ENCODE measurements around the gene LOC128125822.

Gene LOC128125822

GRCh38 chr6:63574554-63574900, 2.2 kb downstream of the LOC128125822 start:
- no peaks in the 10 kb centered on the region for H3K27me3 ChIP-seq (ENCODE audit: insufficient read depth, low read depth, low read length)
- H3F3A ChIP-seq (ENCODE audit: insufficient read depth, low read length, poor library complexity, severe bottlenecking), result peaks cover 6% of the 10 kb centered on the region
- peak overlapping the region; percentile 92 for H3K4me3 ChIP-seq (ENCODE audit: low read length)
- H3K79me2 ChIP-seq (replicated peaks; ENCODE audit: insufficient read depth, low read length), result peaks cover 63% of the 10 kb centered on the region
- H3K36me3 ChIP-seq (ENCODE audit: insufficient read depth, low read length), result peaks cover 17% of the 10 kb centered on the region
- H3K27ac ChIP-seq (ENCODE audit: low read length), result peak overlapping the region; percentile 98
- H2AFZ ChIP-seq (ENCODE audit: low read depth, low read length), result no peak overlapping the region
- H3K9ac ChIP-seq (ENCODE audit: low read length), result peak overlapping the region; percentile 7
- no peaks in the 10 kb centered on the region for H3K9me2 ChIP-seq (ENCODE audit: insufficient read depth, low read length)
- peaks cover 20% of the 10 kb centered on the region for H4K20me1 ChIP-seq (ENCODE audit: insufficient read depth)
- TF ChIP-seq EZH2 (IDR thresholded peaks at IDR 0.05; ENCODE audit: borderline replicate concordance, insufficient read depth, low read length, poor library complexity, severe bottlenecking), result no peak
- TF ChIP-seq TAF1 (IDR thresholded peaks at IDR 0.05; ENCODE audit: low read depth), result no peak
- TF ChIP-seq, protein P1, sequence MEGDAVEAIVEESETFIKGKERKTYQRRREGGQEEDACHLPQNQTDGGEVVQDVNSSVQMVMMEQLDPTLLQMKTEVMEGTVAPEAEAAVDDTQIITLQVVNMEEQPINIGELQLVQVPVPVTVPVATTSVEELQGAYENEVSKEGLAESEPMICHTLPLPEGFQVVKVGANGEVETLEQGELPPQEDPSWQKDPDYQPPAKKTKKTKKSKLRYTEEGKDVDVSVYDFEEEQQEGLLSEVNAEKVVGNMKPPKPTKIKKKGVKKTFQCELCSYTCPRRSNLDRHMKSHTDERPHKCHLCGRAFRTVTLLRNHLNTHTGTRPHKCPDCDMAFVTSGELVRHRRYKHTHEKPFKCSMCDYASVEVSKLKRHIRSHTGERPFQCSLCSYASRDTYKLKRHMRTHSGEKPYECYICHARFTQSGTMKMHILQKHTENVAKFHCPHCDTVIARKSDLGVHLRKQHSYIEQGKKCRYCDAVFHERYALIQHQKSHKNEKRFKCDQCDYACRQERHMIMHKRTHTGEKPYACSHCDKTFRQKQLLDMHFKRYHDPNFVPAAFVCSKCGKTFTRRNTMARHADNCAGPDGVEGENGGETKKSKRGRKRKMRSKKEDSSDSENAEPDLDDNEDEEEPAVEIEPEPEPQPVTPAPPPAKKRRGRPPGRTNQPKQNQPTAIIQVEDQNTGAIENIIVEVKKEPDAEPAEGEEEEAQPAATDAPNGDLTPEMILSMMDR (IDR thresholded peaks at IDR 0.05; ENCODE audit: poor library complexity, severe bottlenecking), result peak; percentile 22
- peak overlapping the region; percentile 69 for H3K4me2 ChIP-seq (ENCODE audit: low read length)
- no peaks in the 10 kb centered on the region for H3K9me3 ChIP-seq (ENCODE audit: low read length)

DNA sequence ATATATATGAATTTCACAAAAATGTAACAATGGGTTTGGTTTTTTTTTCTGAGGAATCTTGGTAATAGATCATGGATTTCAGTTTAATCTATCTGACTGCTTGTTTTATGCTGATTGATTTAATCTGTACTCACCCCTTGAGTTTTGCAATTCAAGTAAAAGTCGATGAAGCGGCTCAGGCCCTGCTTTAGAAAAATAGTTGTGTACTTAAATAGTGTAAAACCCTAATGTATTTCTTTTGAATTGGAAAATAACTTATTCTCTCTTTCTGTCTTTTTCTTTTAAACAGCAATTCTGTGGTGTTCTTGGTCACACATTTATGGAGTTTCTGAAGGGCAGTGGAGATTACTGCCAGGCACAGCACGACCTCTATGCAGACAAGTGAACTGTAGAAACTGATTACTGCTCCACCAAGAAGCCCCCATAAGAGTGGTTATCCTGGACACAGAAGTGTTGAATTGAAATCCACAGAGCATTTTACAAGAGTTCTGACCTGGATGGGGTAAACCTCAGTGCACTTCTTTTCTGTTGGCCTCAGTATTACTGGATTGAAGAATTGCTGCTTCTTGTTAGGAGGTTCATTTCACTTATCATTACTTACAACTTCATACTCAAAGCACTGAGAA, 4.0 kb downstream of the LOC128125822 start:
- H3K9me2 ChIP-seq (ENCODE audit: insufficient read depth, low read length), result no peaks in the 10 kb centered on the region
- H2AFZ ChIP-seq (ENCODE audit: low read depth, low read length), result no peak overlapping the region
- no peaks in the 10 kb centered on the region for H3K27me3 ChIP-seq (ENCODE audit: insufficient read depth, low read depth, low read length)
- no peaks in the 10 kb centered on the region for H3K9me3 ChIP-seq (ENCODE audit: low read length)
- no peak overlapping the region for H3K9ac ChIP-seq (ENCODE audit: low read length)
- peaks cover 31% of the 10 kb centered on the region for H3K36me3 ChIP-seq (ENCODE audit: insufficient read depth, low read length)
- peaks cover 20% of the 10 kb centered on the region for H4K20me1 ChIP-seq (ENCODE audit: insufficient read depth)
- peaks cover 6% of the 10 kb centered on the region for H3F3A ChIP-seq (ENCODE audit: insufficient read depth, low read length, poor library complexity, severe bottlenecking)
- peak overlapping the region; percentile 55 for H3K4me3 ChIP-seq (ENCODE audit: low read length)
- peak overlapping the region; percentile 69 for H3K4me2 ChIP-seq (ENCODE audit: low read length)
- no peak for TF ChIP-seq SMC3 (conservative IDR thresholded peaks at IDR 0.05; ENCODE audit: poor library complexity)
- TF ChIP-seq POLR2AphosphoS5 (IDR thresholded peaks at IDR 0.05), result no peak
- TF ChIP-seq REST (IDR thresholded peaks at IDR 0.05; ENCODE audit: borderline replicate concordance), result no peak
- TF ChIP-seq, protein P1 (IDR thresholded peaks at IDR 0.05; ENCODE audit: poor library complexity, severe bottlenecking), result no peak
- TF ChIP-seq TAF1 (IDR thresholded peaks at IDR 0.05; ENCODE audit: low read depth), result no peak
- TF ChIP-seq EP300 (conservative IDR thresholded peaks at IDR 0.05; ENCODE audit: poor library complexity, severe bottlenecking), result no peak
- TF ChIP-seq EZH2 (IDR thresholded peaks at IDR 0.05; ENCODE audit: borderline replicate concordance, insufficient read depth, low read length, poor library complexity, severe bottlenecking), result no peak
- no peak for TF ChIP-seq RAD21 (conservative IDR thresholded peaks at IDR 0.05)
- TF ChIP-seq MXI1 (conservative IDR thresholded peaks at IDR 0.05; ENCODE audit: poor library complexity, severe bottlenecking), result no peak
- no peak overlapping the region for H3K27ac ChIP-seq (ENCODE audit: low read length)
- H3K79me2 ChIP-seq (replicated peaks; ENCODE audit: insufficient read depth, low read length), result peaks cover 70% of the 10 kb centered on the region

Data from neural cell (in vitro differentiated cells).